ENCODE data around the gene ZDHHC14.

The ZDHHC14 gene

DNA sequence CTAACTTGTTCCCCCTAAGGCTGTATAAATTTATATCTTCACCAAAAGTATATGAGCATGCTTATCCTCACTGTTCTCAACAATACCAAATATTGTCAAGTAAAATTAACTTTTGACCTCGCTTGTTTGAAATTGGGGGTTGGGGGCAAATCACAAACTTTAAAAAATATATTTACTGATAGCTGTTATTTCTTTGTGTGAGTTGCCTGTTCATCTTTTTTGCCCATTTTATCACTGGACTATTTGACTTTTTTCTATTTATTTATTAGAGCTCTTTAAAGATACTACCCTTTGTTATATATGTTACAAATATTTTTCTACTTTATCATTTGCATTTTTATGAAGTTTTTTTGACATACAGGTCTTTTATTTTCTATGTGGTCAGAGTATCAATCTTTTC lies 187.7 kb downstream of the ZDHHC14 start:
- no peaks in the 10 kb centered on the region for H3K27me3 ChIP-seq (ENCODE audit: insufficient read depth, low read depth, severe bottlenecking)
- H3K36me3 ChIP-seq, result no peaks in the 10 kb centered on the region
- H3K4me3 ChIP-seq (ENCODE audit: low read depth, low read length), result no peak overlapping the region
- no peak for DNase-seq
- TF ChIP-seq, protein P1, sequence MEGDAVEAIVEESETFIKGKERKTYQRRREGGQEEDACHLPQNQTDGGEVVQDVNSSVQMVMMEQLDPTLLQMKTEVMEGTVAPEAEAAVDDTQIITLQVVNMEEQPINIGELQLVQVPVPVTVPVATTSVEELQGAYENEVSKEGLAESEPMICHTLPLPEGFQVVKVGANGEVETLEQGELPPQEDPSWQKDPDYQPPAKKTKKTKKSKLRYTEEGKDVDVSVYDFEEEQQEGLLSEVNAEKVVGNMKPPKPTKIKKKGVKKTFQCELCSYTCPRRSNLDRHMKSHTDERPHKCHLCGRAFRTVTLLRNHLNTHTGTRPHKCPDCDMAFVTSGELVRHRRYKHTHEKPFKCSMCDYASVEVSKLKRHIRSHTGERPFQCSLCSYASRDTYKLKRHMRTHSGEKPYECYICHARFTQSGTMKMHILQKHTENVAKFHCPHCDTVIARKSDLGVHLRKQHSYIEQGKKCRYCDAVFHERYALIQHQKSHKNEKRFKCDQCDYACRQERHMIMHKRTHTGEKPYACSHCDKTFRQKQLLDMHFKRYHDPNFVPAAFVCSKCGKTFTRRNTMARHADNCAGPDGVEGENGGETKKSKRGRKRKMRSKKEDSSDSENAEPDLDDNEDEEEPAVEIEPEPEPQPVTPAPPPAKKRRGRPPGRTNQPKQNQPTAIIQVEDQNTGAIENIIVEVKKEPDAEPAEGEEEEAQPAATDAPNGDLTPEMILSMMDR (IDR thresholded peaks at IDR 0.05; ENCODE audit: low read depth, low read length), result no peak
- H3K27ac ChIP-seq, result no peak overlapping the region
- H3K9me3 ChIP-seq (ENCODE audit: severe bottlenecking), result no peaks in the 10 kb centered on the region

DNA sequence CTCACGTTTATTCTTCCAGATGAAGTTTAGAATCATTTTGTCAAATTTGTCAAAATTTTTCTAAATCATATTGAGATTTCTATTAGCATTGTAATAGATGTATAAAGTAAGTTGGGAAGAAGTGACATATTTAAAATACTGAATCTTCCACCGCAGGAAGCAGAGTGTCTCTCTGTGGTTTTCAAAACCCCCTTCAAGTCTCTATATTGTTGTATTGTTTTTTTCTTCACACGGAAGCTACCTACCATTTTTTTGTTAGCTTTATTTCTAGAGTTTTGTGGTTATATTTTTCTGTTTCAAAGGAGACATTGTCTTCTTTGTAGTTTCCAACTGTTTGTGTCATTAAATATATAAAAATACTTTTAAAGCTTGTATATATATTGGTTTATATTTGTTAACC lies 188.6 kb downstream of the ZDHHC14 start:
- no peak for DNase-seq
- H3K27me3 ChIP-seq (ENCODE audit: insufficient read depth, low read depth, severe bottlenecking), result no peaks in the 10 kb centered on the region
- no peaks in the 10 kb centered on the region for H3K36me3 ChIP-seq
- H3K9me3 ChIP-seq (ENCODE audit: severe bottlenecking), result no peaks in the 10 kb centered on the region
- TF ChIP-seq, protein P1 (IDR thresholded peaks at IDR 0.05; ENCODE audit: low read depth, low read length), result no peak
- no peak overlapping the region for H3K27ac ChIP-seq
- H3K4me3 ChIP-seq (ENCODE audit: low read depth, low read length), result no peak overlapping the region

DNA sequence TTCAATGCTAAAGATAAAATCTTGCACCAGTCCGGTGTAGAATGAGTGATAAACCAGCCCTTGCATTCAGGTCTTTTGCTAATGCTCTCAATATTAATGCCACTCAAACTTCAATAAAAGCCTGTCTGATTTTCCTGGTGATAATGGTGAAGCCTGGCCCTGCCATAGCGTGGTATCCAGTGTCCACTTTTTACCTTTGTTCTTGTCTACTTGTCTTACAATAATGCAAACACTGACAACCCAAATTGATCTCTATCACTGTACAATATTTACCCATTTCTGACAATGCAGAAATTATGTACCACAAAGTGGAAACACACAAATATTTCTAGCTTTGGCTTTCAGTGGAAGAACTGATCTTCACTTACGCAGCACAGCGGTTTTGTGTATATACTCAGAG lies 189.1 kb downstream of the ZDHHC14 start:
- Histone ChIP-seq H3K36me3 (no peaks in the 10 kb centered on the region), H3K27ac (no peak overlapping the region), H3K27me3 (ENCODE audit: insufficient read depth, low read depth, severe bottlenecking) (no peaks in the 10 kb centered on the region), H3K9me3 (ENCODE audit: severe bottlenecking) (no peaks in the 10 kb centered on the region), H3K4me3 (ENCODE audit: low read depth, low read length) (no peak overlapping the region)
- no peak for DNase-seq
- TF ChIP-seq, protein P1 (IDR thresholded peaks at IDR 0.05; ENCODE audit: low read depth, low read length), result no peak

DNA sequence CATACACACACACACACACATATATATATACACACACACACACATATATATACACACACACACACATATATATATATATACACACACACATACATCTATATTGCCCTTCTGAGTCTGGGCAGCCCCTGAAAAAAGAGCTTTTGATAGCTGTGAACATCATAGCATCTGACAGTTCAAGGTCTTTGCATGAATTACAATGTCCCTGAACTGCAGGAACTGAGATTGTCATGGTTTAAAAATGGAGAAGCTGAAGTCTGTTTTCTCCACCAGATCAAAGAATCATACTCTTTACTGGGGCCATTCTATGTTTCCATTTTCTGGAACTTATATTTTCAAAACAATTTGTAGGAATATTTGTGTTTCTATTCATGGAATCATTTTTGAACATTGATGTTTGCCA lies 189.8 kb downstream of the ZDHHC14 start:
- no peak for DNase-seq
- H3K9me3 ChIP-seq (ENCODE audit: severe bottlenecking), result no peaks in the 10 kb centered on the region
- TF ChIP-seq, protein P1 (IDR thresholded peaks at IDR 0.05; ENCODE audit: low read depth, low read length), result no peak
- H3K4me3 ChIP-seq (ENCODE audit: low read depth, low read length), result no peak overlapping the region
- no peaks in the 10 kb centered on the region for H3K27me3 ChIP-seq (ENCODE audit: insufficient read depth, low read depth, severe bottlenecking)
- H3K36me3 ChIP-seq, result no peaks in the 10 kb centered on the region
- no peak overlapping the region for H3K27ac ChIP-seq

DNA sequence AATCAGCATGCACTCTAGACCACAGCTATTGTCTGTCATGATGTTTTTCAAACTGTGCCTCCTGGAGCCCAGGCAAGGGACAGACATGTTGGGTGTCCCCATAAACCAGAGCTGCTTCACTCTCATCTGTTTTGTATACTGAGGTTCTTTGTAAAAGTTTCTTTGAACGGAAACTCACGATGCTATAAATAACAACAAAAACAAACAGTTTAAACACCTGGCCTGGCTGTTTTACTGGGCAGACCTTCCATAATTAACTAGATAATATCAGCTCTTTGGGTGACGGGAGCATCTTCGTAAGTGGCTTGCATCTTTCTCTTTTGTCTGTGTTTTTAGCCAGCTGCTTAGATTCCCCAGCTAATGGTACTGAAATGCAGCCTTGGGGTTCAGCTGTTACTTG lies 190.3 kb downstream of the ZDHHC14 start:
- DNase-seq, result no peak
- TF ChIP-seq, protein P1 (IDR thresholded peaks at IDR 0.05; ENCODE audit: low read depth, low read length), result no peak
- Histone ChIP-seq H3K27ac (no peak overlapping the region), H3K36me3 (no peaks in the 10 kb centered on the region), H3K9me3 (ENCODE audit: severe bottlenecking) (no peaks in the 10 kb centered on the region), H3K4me3 (ENCODE audit: low read depth, low read length) (no peak overlapping the region), H3K27me3 (ENCODE audit: insufficient read depth, low read depth, severe bottlenecking) (no peaks in the 10 kb centered on the region)

DNA sequence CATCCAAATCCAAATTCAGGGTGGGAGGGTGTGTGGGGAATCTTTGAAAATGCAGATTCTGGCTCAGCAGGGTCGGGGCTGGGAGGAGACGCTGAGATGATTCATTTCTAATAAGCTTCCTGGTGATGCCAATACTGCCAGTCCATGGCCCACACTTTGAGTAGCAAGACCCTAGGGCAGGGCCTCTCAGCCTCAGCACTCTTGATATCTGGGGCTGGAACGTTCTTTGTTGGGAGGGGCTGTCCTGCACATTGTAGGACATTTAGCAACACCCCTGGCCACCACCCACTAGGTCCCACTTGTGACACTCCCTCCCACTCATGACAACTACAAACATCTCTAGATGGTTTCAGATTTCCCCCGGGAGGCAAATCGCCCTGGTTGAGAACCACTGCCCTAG lies 191.0 kb downstream of the ZDHHC14 start:
- no peaks in the 10 kb centered on the region for H3K36me3 ChIP-seq
- no peaks in the 10 kb centered on the region for H3K27me3 ChIP-seq (ENCODE audit: insufficient read depth, low read depth, severe bottlenecking)
- H3K9me3 ChIP-seq (ENCODE audit: severe bottlenecking), result no peaks in the 10 kb centered on the region

More for the DNA sequence above, 191.0 kb downstream of the ZDHHC14 start:
- H3K4me3 ChIP-seq (ENCODE audit: low read depth, low read length), result no peak overlapping the region
- DNase-seq, result no peak
- no peak overlapping the region for H3K27ac ChIP-seq
- TF ChIP-seq, protein P1 (IDR thresholded peaks at IDR 0.05; ENCODE audit: low read depth, low read length), result no peak
